ENCODE measurements around the gene PGS1. TPM values are rescaled to one million over a fixed set of nuclear protein-coding genes. Genes with fewer than 3 reads are reported as not detected.

PGS1 gene
- total RNA-seq, 4 donors from 2014 or later, result 30.4 to 40.3 (median 39.9) TPM

DNA sequence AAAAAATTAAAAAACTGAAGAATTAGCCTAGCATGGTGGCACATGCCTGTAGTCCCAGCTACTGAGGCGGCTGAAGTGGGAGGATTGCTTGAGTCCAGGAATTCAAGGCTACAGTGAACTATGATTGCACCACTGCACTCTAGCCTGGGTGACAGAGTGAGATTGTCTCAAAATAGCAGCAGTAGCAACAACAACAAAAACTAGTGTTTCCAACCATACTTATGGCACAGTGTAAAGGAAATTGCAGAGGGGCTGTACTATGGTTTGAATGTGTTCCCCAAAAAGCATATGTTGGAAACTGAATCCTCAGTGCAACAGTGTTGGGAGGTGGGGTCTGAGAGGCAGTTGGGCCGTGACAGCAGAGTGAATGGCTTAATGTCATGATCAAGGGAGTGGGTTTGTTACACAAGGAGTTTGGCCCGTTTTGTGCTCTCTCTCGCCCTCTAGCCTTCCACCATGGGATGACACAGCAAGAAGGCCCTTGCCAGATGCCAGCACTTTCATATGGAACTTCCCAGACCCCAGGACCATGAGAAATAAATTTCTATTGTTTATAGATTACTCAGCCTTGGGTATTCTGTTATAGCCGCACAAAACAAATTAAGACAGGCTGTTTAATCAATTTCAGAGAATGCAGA lies 70.0 kb downstream of the PGS1 start:
- no peak for DNase-seq (ENCODE audit: low spot score in 2 of 2)
- 74 to 84% methylated on average over 5 of the region's 5 CpGs for WGBS, 2 donors
- TF ChIP-seq, protein P1, sequence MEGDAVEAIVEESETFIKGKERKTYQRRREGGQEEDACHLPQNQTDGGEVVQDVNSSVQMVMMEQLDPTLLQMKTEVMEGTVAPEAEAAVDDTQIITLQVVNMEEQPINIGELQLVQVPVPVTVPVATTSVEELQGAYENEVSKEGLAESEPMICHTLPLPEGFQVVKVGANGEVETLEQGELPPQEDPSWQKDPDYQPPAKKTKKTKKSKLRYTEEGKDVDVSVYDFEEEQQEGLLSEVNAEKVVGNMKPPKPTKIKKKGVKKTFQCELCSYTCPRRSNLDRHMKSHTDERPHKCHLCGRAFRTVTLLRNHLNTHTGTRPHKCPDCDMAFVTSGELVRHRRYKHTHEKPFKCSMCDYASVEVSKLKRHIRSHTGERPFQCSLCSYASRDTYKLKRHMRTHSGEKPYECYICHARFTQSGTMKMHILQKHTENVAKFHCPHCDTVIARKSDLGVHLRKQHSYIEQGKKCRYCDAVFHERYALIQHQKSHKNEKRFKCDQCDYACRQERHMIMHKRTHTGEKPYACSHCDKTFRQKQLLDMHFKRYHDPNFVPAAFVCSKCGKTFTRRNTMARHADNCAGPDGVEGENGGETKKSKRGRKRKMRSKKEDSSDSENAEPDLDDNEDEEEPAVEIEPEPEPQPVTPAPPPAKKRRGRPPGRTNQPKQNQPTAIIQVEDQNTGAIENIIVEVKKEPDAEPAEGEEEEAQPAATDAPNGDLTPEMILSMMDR (IDR thresholded peaks at IDR 0.05), result no peak
- TF ChIP-seq POLR2A (IDR thresholded peaks at IDR 0.05), result no peak
- H3K4me3 ChIP-seq (ENCODE audit: low read depth, poor library complexity, severe bottlenecking), result no peak overlapping the region
- intact Hi-C loops (cut with DNase I; ENCODE audit: low total_unique reads), result no loop called here

DNA sequence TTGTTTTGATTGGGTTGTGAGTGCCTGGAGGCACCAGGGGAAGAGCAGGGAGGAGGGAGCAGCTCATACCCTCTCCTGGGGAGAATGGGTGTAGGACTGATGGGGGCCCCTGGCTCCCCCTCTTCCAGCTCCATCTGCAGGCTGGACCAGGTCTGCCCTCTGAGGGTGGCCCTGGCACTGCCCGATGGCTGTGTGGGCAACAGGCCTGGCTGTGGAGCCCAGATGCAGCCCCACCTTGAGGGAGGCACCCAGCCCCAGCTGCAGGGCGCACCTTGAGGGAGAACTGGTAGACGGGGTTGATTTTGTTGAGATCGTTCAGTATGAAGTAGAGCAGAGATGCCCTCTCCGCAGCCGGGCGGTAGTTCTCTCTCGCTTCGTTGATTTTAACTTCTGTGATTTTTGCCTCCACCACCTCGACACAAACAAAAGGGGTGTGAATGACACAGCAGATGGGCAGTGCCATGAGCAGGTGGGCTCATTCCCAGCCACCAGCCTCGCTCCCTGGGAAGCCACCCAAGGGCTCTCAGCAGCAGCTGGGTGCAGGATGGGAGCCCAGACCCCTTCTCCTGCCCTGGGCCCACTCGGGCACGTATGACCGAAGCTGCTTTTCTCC lies 71.6 kb downstream of the PGS1 start:
- TF ChIP-seq, protein P1 (IDR thresholded peaks at IDR 0.05), result no peak
- no peak for TF ChIP-seq POLR2A (IDR thresholded peaks at IDR 0.05)
- intact Hi-C loops (cut with DNase I; ENCODE audit: low total_unique reads), result loop anchor here (5.0 kb wide), 1 partner anchor 62 kb away; no protein-coding TSS in a partner anchor
- H3K4me3 ChIP-seq (ENCODE audit: low read depth, poor library complexity, severe bottlenecking), result no peak overlapping the region
- 87 to 90% methylated on average over 14 of the region's 14 CpGs for WGBS, 2 donors
- DNase-seq (ENCODE audit: low spot score in 2 of 2), result no peak

DNA sequence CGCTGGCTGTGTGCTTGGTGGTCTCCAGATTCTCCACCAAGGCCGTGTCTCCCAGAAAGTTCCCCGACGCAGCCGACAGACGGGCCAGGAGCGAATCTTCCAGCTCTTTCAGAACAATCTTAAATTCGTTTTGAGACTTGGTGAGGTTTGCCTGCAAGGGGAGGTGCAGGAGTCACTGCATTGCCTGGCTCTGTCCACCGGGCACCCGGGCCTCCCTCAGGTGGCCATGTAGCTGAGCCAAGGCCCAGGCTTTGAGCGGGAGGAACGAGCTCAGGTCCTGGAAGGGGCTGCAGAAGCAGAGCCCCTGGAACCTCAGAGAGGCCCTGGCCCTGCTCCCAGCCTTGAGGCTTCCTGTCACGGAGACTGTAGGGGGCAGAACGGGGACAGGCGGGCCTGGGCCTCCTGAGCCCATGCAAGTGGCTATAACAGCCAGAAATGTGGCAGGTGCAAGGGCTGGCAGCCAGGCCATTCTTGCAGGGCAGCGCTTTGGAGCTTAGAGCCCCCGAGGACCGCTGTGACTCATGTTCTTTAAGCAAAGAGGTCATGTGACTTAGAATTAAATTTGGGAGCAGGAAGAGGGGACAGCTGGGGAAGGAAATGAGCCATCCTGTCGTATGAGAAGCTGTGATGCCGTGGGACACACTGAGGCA lies 72.4 kb downstream of the PGS1 start:
- no peak for DNase-seq (ENCODE audit: low spot score in 2 of 2)
- WGBS, 2 donors, result 66 to 70% methylated on average over 17 to 20 of the region's 20 CpGs
- intact Hi-C loops (cut with DNase I; ENCODE audit: low total_unique reads), result loop anchor here (5.0 kb wide), 1 partner anchor 61 kb away; no protein-coding TSS in a partner anchor
- no peak for TF ChIP-seq POLR2A (IDR thresholded peaks at IDR 0.05)
- TF ChIP-seq, protein P1 (IDR thresholded peaks at IDR 0.05), result no peak
- H3K4me3 ChIP-seq (ENCODE audit: low read depth, poor library complexity, severe bottlenecking), result no peak overlapping the region

DNA sequence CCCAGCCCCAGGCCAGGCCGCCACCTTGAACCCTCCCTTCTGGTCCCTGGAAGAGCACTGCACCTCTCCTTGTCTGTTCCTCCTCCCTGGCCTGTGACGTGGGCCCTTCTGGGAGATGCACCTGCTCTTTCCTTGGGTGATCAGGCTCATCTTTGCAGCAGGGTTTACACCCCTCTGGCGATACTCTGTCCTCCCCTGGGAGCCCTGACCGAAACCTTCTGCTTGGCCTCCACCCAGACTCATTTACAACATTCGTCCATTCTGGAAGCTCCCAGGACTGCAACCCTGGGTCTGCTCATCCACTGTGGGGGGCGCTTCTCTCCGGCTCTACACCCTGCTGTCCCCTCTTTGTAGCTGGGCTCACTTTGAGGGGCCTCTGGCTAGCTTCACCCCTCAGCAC lies 73.3 kb downstream of the PGS1 start:
- DNase-seq (ENCODE audit: low spot score in 2 of 2), result no peak
- WGBS, 2 donors, result 79 to 88% methylated on average over 7 of the region's 7 CpGs
- intact Hi-C loops (cut with DNase I; ENCODE audit: low total_unique reads), result loop anchor here (5.0 kb wide), 1 partner anchor 61 kb away; no protein-coding TSS in a partner anchor
- no peak overlapping the region for H3K4me3 ChIP-seq (ENCODE audit: low read depth, poor library complexity, severe bottlenecking)
- TF ChIP-seq, protein P1 (IDR thresholded peaks at IDR 0.05), result no peak

DNA sequence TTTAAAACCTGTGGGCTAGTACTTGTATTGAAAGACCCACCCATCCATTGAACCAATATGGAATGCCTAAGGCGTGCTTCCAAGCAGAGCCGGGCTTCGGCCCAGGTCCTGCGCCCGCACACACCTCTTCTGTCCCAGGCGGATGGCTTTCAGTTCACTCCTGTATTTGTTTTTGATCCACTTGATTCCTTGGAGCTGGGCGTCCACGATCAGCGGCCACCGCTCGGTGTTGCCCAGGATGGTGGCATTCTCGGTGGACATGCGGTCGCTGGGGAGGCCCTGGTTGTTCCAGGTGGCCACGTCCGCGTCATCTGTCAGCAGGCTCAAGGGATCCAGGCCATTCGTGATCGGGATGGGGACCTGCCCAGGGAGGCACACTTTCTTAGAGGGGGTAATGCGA lies 75.9 kb downstream of the PGS1 start:
- WGBS, 2 donors, result 90 to 95% methylated on average over 20 of the region's 20 CpGs
- TF ChIP-seq POLR2A (IDR thresholded peaks at IDR 0.05), result no peak
- TF ChIP-seq, protein P1 (IDR thresholded peaks at IDR 0.05), result no peak
- intact Hi-C loops (cut with DNase I; ENCODE audit: low total_unique reads), result loop anchor here (5.0 kb wide), 1 partner anchor 58 kb away; no protein-coding TSS in a partner anchor
- DNase-seq (ENCODE audit: low spot score in 2 of 2), result no peak
- no peak overlapping the region for H3K4me3 ChIP-seq (ENCODE audit: low read depth, poor library complexity, severe bottlenecking)
